Suprapubic skin (tissue), 4 donors: ENCODE data around the gene PRAMEF11. TPM values are rescaled to one million over a fixed set of nuclear protein-coding genes. Genes with fewer than 3 reads are reported as not detected.

Source experiments
- total RNA-seq, 4 donors: library from RNA; depleted of rRNA; stranded (reverse); fragments of >200 nt; gene quantifications; one replicate each; pipeline ENCODE4 v1.1.0, GENCODE V29; 2016

The PRAMEF11 gene
- total RNA-seq, 4 donors from 2014 or later = not detected

Other genes with a start within 250 kb of the PRAMEF11 start
- 10 to 100 TPM; 73.3 to 86.9 (median 80.2) TPM for gene DHRS3, start 213.2 kb downstream of the PRAMEF11 start, total RNA-seq
- gene AADACL4, start 187.3 kb downstream of the PRAMEF11 start, total RNA-seq = not detected
- gene AADACL3, start 115.3 kb downstream of the PRAMEF11 start, total RNA-seq = 10 to 100 TPM; 11.6 to 70.4 (median 29.8) TPM
- gene CFAP107, start 85.2 kb downstream of the PRAMEF11 start, total RNA-seq = 1 to 10 TPM in 1 of 4 donors, not detected in 3; 1.2 TPM
- not detected for gene PRAMEF12, start 57.7 kb downstream of the PRAMEF11 start, total RNA-seq
- not detected for gene PRAMEF1, start 40.0 kb downstream of the PRAMEF11 start, total RNA-seq
- gene HNRNPCL1, start 17.3 kb upstream of the PRAMEF11 start, total RNA-seq = not detected
- under 1 TPM in 1 of 4 donors, not detected in 3; 0.39 TPM for gene PRAMEF2, start 25.7 kb upstream of the PRAMEF11 start, total RNA-seq
- gene PRAMEF4, start 54.8 kb upstream of the PRAMEF11 start, total RNA-seq = not detected
- not detected for gene PRAMEF10, start 66.9 kb upstream of the PRAMEF11 start, total RNA-seq
- gene PRAMEF7, start 85.2 kb upstream of the PRAMEF11 start, total RNA-seq = not detected
- gene PRAMEF6, start 116.2 kb upstream of the PRAMEF11 start, total RNA-seq = not detected
- not detected for gene PRAMEF27, start 225.2 kb upstream of the PRAMEF11 start, total RNA-seq
- gene HNRNPCL3, start 229.4 kb upstream of the PRAMEF11 start, total RNA-seq = not detected
- not detected for gene PRAMEF25, start 239.4 kb upstream of the PRAMEF11 start, total RNA-seq